HG03460 (cell line): ENCODE data around the gene CLIP4.
A peak's percentile ranks its signal among the peaks of the same experiment; 100 is the strongest.

Experiments
- ATAC-seq: cut with Tn5 transposase; IDR thresholded peaks from one replicate; pipeline ENCODE4 v1.9.1; 2021; ENCODE audit not compliant: unreplicated experiment

The CLIP4 gene

GRCh38 chr2:29130295-29130694, 15.1 kb downstream of the CLIP4 start:
- ATAC-seq = peak; percentile 73

GRCh38 chr2:29134933-29135332, 19.7 kb downstream of the CLIP4 start:
- no peak for ATAC-seq

DNA sequence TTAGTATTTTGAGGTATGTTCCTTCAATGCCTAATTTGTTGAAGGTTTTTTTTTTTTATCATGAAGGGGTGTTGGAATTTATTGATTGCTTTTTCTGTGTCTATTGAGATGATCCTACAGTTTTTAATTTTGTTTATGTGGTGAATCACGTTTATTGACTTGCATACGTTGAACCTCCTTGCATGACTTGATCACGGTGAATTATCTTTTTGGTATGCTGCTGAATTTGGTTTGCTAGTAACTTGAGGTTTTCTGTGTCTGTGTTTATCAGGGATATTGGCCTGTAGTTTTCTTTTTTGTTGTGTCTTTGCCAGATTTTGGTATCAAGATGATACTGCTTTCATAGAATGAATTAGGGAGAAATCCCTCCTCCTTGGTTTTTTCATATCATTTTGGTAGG, 23.9 kb downstream of the CLIP4 start:
- no peak for ATAC-seq

DNA sequence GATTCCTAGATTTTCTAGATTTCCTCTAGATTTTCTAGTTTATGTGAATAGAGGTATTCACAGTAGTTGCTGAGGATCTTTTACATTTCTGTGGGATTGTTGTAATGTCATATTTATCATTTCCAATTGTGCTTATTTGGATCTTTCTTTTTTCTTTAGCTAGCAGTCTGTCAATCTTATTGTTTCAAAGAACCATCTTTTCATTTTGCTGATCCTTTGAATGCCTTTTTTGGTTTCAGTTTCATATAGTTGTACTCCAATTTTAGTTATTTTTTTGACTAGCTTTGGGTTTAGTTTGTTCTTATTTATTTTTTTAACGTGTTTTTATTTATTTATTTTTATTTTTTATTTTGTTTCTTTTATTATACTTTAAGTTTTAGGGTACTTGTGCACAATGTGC, 24.5 kb downstream of the CLIP4 start:
- ATAC-seq = no peak

DNA sequence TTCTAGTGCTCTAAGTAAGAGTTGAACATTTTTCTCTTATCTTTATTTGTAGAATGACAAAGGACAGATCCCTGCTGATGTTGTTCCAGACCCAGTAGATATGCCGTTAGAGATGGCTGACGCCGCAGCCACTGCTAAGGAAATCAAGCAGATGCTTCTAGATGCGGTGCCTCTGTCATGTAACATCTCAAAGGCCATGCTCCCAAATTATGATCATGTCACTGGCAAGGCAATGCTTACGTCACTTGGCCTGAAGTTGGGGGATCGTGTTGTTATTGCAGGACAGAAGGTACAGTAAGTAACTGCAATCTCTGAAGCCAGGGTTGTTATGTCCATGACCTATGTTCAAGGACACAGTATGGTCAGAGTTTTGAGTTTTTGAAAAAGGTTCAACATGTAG, 28.4 kb downstream of the CLIP4 start:
- ATAC-seq = no peak

DNA sequence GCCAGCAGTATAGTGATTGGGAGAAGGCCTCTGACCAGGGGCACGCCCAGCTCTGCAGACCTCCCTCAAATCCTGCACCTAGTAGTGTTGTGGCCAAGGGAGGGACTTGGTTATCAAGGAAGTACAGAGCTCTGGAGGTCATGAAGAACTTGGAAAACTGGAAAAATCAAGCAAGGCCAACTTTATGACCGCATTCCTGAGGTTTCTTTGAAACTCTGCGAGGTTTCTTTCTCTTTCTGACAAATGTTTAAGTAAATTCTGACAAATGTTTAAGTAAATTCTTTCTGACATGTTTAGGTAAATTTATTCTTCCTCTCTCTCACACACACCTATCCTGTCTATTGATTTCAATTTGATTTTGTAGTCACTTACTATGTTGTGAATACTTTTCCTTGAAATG, 31.0 kb downstream of the CLIP4 start:
- ATAC-seq = no peak

GRCh38 chr2:29147963-29148362, 32.7 kb downstream of the CLIP4 start:
- no peak for ATAC-seq

GRCh38 chr2:29154610-29155009, 39.4 kb downstream of the CLIP4 start:
- ATAC-seq = no peak

DNA sequence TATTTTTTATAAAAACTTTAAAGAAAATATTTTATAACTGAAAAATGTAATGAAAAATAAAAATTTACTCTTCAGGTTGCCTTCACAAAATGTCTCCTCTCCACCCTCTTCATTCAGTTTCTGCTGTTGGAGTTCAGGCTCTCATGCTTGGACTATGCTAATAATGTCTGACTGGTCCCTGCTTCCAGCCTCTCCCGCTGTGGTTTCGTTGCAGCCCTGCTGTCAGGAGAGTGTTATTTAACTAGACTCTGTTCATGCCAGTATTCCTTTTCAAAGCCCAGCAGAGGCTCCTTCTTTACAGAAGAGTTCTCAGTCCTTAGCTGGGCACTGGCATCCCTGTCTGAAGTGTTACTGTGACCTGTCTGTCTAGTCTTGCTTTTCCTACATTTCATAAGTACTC, 40.4 kb downstream of the CLIP4 start:
- ATAC-seq = no peak

DNA sequence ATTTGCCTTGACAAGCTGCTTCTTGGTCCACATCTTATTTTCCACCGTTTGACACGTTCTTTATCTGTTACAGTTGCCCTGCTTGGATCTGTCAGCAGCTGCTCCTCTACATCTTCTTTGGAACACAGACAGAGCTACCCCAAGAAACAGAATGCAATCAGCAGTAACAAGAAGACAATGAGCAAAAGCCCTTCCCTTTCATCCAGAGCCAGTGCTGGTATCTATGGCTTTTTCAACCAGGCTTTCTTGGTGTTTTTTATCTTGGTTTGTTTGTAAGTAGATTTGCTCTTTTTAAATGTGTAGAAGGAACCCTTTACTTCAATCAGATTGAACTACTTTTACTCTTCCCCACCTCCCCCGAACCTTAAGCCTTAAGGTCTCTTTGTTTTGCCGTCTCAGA, 41.9 kb downstream of the CLIP4 start:
- no peak for ATAC-seq

GRCh38 chr2:29159125-29159524, 43.9 kb downstream of the CLIP4 start:
- no peak for ATAC-seq

- no peak for ATAC-seq
Measured at GRCh38 chr2:29160184-29160583, 45.0 kb downstream of the CLIP4 start.

GRCh38 chr2:29162204-29162928, 47.2 kb downstream of the CLIP4 start:
- no peak for ATAC-seq

GRCh38 chr2:29164091-29164846, 49.1 kb downstream of the CLIP4 start:
- no peak for ATAC-seq

DNA sequence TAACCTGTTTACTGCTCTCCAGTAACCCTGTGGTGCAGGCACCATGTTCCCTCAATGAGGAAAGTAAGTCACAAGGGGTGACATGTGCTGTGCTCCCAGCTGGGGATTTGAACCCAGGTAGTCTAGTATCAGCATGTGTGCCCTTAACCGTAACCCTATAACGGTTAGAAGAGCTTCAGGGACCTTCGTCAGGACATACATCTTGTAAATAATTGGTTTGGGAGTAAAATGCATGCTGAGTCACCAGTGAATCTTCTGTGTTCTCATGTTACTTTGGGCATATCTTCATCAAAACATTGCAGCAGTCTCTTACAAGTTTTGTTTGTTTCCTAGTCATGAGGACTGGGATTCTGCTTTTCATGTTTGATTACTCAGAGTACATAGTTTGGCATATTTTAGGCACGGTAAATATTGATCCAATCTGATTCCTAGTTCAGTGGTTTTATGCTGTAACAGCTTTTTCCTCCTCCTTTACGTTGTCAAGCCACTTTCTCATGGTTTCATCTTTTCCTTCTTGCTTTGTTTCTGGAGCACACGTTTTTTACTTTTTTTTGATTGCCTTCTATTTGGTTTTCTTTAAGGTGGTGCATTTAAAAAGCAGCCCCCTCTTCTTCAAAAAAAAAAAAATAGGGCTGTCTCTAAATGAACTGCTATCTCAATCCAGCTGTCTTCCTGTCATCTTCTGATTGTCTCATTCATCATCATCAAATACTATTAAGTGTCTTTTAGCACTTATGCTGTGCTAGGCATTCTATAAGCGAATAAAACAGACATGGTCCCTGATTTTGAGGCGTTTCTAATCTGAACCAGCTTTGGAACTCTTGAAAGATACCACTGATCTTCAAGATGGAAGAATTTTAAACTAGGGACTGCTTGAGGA, 50.4 kb downstream of the CLIP4 start:
- ATAC-seq = no peak

DNA sequence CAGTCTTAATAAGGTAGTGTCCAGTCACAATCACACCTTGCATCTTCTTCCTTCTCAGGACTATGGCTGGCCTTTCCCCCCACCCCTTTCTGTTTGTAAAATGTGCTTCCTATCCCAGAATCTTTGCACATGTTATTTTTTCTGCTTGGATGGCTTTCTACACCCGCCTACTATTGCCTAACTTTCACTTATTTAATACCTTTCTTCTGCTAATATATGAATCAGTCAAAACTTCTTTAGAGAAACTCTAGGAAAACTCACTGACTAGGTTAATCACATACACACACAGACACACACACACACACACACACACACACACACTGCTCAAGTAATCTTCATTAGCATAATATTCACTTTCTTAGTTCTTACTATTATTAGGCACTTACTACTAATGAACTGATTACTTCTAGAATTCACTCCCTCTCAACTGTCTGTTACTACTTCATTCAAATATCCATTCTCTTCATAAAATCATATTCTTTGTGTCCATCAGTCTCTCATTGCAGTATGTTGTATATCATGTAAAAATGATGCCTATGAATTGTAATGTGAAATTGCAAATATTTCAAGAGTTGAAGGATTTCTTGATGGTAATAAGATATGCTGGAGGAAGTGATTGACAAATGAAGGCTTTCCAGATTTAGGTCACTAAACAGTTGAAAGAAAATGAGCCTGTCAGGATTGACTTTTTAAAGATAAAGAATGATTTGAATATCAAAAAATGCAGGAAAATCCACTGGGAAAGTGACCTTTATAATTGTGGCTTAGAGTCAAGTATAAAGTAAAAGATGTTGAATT, 51.2 kb downstream of the CLIP4 start:
- ATAC-seq = no peak

DNA sequence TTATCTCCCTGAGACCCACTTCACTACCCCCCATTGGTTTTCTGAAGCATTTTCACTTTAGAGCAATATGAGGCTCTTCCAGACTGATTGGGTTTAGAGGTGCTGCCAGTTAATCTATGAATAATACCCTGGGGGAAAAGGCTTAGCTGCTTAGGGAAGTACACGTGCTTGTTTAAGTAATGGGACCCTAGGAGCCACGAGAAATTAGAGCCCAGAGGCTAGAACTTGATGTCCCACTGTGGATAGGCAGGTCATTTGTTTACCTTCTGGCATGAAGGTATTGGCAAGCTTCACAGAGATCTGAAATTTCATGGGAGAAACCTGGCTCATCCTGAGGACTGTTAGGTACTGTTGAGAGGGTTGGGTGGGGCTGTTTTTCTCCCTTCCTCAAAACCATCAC, 59.7 kb downstream of the CLIP4 start:
- ATAC-seq = no peak

- no peak for ATAC-seq
Measured at GRCh38 chr2:29175338-29175737, 60.1 kb downstream of the CLIP4 start.

GRCh38 chr2:29182334-29182733, 67.1 kb downstream of the CLIP4 start:
- ATAC-seq = no peak

GRCh38 chr2:29182920-29183319, 67.7 kb downstream of the CLIP4 start:
- ATAC-seq = no peak

GRCh38 chr2:29184531-29184930, 69.3 kb downstream of the CLIP4 start:
- ATAC-seq = no peak
